T-helper 2 cell (primary cell): ENCODE data around the gene SYNE3.
"Not testable (repeated sequence)": the region's sequence is repeated elsewhere in the genome, so short reads cannot be mapped to it uniquely, and the experiment has no call there.

Source experiments
- DNase-seq, 5 experiments: peaks; one replicate each; pipeline versions ENCODE4 v3.0.0 to v3.0.0-alpha.2; 2012 to 2022

Gene SYNE3

GRCh38 chr14:95523815-95524448 lies 7.5 kb upstream of the SYNE3 start:
- peak in 1 of 5 experiments; percentile 54 for DNase-seq

GRCh38 chr14:95523051-95523814 lies 6.8 kb upstream of the SYNE3 start:
- peak in 1 of 5 experiments; percentile 85 for DNase-seq

- DNase-seq = peak in 1 of 5 experiments; percentile 45
Observed at GRCh38 chr14:95522556-95522955, 6.1 kb upstream of the SYNE3 start.

GRCh38 chr14:95522116-95522515 lies 5.7 kb upstream of the SYNE3 start:
- DNase-seq = no peak

GRCh38 chr14:95521001-95521400 lies 4.6 kb upstream of the SYNE3 start:
- DNase-seq = no peak

- peak in 1 of 5 experiments; percentile 59 for DNase-seq
Observed at GRCh38 chr14:95520346-95520745, 3.9 kb upstream of the SYNE3 start.

- peak in 4 of 5 experiments; percentile 38 to 91 (median 52) for DNase-seq
Observed at GRCh38 chr14:95519699-95520098, 3.2 kb upstream of the SYNE3 start.

GRCh38 chr14:95518045-95518751 lies 1.7 kb upstream of the SYNE3 start:
- peak in 1 of 5 experiments; percentile 52 for DNase-seq

GRCh38 chr14:95515596-95516552 lies 576 bp downstream of the SYNE3 start:
- peak; percentile 69 to 90 (median 78) for DNase-seq

GRCh38 chr14:95515080-95515489 lies 1.4 kb downstream of the SYNE3 start:
- DNase-seq = no peak

- DNase-seq = no peak
Observed at GRCh38 chr14:95514131-95515079, 2.0 kb downstream of the SYNE3 start.

- no peak for DNase-seq
Observed at GRCh38 chr14:95513291-95513690, 3.2 kb downstream of the SYNE3 start.

- DNase-seq = no peak
Observed at GRCh38 chr14:95511687-95512086, 4.8 kb downstream of the SYNE3 start.

GRCh38 chr14:95510804-95511203 lies 5.6 kb downstream of the SYNE3 start:
- DNase-seq = no peak

- DNase-seq = not testable (repeated sequence)
Observed at GRCh38 chr14:95510344-95510743, 6.1 kb downstream of the SYNE3 start.

GRCh38 chr14:95509495-95509894 lies 7.0 kb downstream of the SYNE3 start:
- no peak for DNase-seq

- no peak for DNase-seq
Observed at GRCh38 chr14:95508377-95508776, 8.1 kb downstream of the SYNE3 start.

- DNase-seq = peak in 2 of 5 experiments; percentile 45 to 57
Observed at GRCh38 chr14:95507701-95508103, 8.7 kb downstream of the SYNE3 start.

GRCh38 chr14:95507174-95507573 lies 9.3 kb downstream of the SYNE3 start:
- no peak for DNase-seq

GRCh38 chr14:95505030-95505589 lies 11.3 kb downstream of the SYNE3 start:
- no peak for DNase-seq
